Activated CD8-positive, alpha-beta T cell treated with anti-CD3 and anti-CD28 coated beads for 36 hours (primary cell): ENCODE measurements around the gene MNX1. TPM values are rescaled to one million over a fixed set of nuclear protein-coding genes. Genes with fewer than 3 reads are reported as not detected.
A peak's percentile ranks its signal among the peaks of the same experiment; 100 is the strongest.

Experiments
- ATAC-seq: fragments of 200-7000 bp; cut with Tn5 transposase; one replicate; pipeline ENCODE4 v1.10.0; 2021; ENCODE audit warnings: mild to moderate bottlenecking, moderate library complexity
- CTCF ChIA-PET: fragments of 350-600 bp; sonication (Branson Sonifier 250); formaldehyde crosslinking; loops from one replicate; lab custom pipeline; 2021; ENCODE audit warnings: antibody characterized with exemption; lab: Charles Lee
- POLR2A ChIA-PET: fragments of 350-600 bp; sonication (Branson Sonifier 250); formaldehyde crosslinking; loops from one replicate; lab custom pipeline; 2021; ENCODE audit warnings: antibody characterized with exemption; lab: Charles Lee
- DNase-seq: peaks from one replicate; pipeline ENCODE4 v3.0.0-alpha.2; 2020
- H3K27ac Mint-ChIP-seq: one replicate; pipeline ENCODE4 v1.8.0; 2021; ENCODE audit warnings: mild to moderate bottlenecking, mixed read lengths
- H3K27me3 Mint-ChIP-seq: one replicate; pipeline ENCODE4 v1.8.0; 2021; ENCODE audit warnings: mixed read lengths
- H3K36me3 Mint-ChIP-seq: one replicate; pipeline ENCODE4 v1.8.0; 2021; ENCODE audit warnings: low read depth, mixed read lengths
- H3K4me1 Mint-ChIP-seq: one replicate; pipeline ENCODE4 v1.8.0; 2021; ENCODE audit warnings: low read depth, mixed read lengths
- H3K4me3 Mint-ChIP-seq: one replicate; pipeline ENCODE4 v1.8.0; 2021; ENCODE audit warnings: mild to moderate bottlenecking, moderate library complexity, mixed read lengths
- H3K9me3 Mint-ChIP-seq: one replicate; pipeline ENCODE4 v1.8.0; 2021; ENCODE audit warnings: mixed read lengths
- CTCF ChIP-seq: fragments of 200-600 bp; IDR thresholded peaks from one replicate; pipeline ENCODE4 v1.8.0; 2022; ENCODE audit warnings: antibody characterized with exemption, mild to moderate bottlenecking
- intact Hi-C: fragments of 100-400 bp; cut with micrococcal nuclease; formaldehyde crosslinking; loops from one replicate; pipeline ENCODE4 v1.10.0; 2022
- total RNA-seq, 2 experiments: library from RNA; stranded (reverse); gene quantifications; one replicate each; pipeline ENCODE4 v1.2.3, GENCODE V29; 2021

Gene MNX1
- total RNA-seq = not detected

DNA sequence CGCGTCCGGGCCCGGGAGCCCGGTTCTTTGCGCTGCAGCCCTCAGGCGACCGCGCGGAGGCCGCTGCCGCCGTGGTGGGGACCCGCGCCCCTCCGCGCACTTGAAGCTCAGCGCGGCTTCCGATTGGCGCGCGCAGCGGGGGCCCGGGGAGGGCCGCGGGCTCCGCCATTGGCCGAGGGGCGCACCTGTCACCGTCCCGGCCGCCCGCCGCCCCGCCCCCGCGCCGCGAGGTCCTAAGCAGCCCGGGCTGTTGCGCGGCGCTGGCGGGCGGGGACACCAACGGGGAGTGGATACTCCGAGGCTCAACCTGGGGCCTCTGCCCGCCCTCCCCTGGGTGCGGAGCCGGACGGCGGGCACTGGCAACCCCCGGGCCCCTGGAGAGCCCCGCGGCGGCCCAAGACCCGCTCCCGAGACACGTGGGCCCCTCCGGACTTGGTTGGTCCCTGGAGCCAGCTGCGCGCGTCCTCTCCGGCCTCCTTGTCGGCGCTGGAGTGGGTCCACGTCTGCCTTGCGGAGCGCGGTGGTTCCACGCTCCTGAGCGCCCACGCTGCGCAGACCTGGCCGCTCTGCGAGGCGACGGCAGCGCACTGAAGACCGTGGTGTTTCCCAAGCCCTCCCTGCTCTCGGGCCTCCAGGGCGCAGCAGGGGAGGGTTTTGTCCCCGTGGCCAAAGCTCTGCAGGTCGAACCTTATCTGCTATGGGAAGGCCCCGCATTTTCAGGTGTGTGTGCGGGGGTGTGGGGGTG lies at the start of gene MNX1:
MNX1 (minus strand) TSS at position 76 of the 745 bp plus-strand sequence. CDS start 313 bp downstream, outside the sequence.
- ChIA-PET CTCF (no interaction called here), POLR2A (interaction anchor here (0.9 kb wide), 1 partner anchor 10 kb away, joined by 3 read pairs; no protein-coding TSS in a partner anchor)
- Mint-ChIP-seq H3K4me1 (peaks cover 9% of the 10 kb centered on the region), H3K27me3 (peaks cover 77% of the 10 kb centered on the region), H3K9me3 (no peaks in the 10 kb centered on the region), H3K27ac (no peak within 1 kb of the TSS), H3K36me3 (no peaks in the 10 kb centered on the region), H3K4me3 (peak within 1 kb of the TSS; percentile 19)
- intact Hi-C loops = loop anchor here (10.0 kb wide), 1 partner anchor 1206 kb away; no protein-coding TSS in a partner anchor
- peak; percentile 79 for ATAC-seq
- DNase-seq = peak; percentile 63
- TF ChIP-seq CTCF = no peak

DNA sequence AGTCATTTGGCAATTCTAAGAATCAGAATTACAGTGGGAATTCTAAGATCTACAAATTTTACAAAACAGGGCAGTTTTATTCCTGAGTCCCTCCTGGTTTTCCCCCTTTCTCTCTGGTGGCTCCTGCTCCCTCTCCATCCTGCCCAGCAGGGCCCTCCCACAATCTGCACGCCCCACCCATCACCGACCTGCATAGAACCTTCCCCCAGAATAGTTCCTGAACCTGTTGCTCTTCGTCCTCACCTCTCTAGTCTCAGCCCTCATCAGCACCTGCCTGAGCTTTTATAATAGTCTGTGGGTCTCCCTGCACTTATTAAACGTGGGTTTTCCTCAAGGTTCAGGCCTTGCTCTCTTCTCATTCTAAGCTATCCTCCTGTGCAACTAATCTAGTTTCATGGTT lies 49.1 kb upstream of the MNX1 start:
- no peak overlapping the region for H3K4me3 Mint-ChIP-seq
- POLR2A ChIA-PET = no interaction called here
- H3K36me3 Mint-ChIP-seq = no peaks in the 10 kb centered on the region
- CTCF ChIA-PET = no interaction called here
- no peak for TF ChIP-seq CTCF
- intact Hi-C loops = no loop called here
- H3K9me3 Mint-ChIP-seq = peaks cover 12% of the 10 kb centered on the region
- H3K27me3 Mint-ChIP-seq = peaks cover 12% of the 10 kb centered on the region
- no peak for ATAC-seq
- H3K27ac Mint-ChIP-seq = no peak overlapping the region
- H3K4me1 Mint-ChIP-seq = no peaks in the 10 kb centered on the region
- no peak for DNase-seq

DNA sequence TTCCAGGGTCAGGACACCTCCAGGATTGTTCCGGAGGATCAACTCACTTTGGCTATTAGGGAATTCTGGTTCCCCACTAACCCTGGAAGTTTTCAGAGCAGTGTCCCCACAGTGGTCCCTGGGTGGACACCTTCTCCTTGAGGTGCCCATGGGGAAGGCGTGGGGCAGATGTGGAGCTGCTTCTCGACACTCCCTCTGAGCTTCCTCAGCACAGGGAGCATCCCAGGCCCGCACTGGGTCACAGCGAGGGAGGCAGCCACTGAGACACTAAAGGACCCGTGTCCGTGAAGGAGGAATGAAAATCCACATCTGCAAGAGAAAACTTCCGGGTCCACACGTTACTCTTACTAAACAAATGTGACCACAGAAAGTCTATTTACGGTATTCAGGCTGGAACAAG lies 48.2 kb upstream of the MNX1 start:
- H3K27me3 Mint-ChIP-seq = peaks cover 9% of the 10 kb centered on the region
- H3K9me3 Mint-ChIP-seq = peaks cover 9% of the 10 kb centered on the region
- DNase-seq (no peak), ATAC-seq (no peak)
- TF ChIP-seq CTCF = no peak
- no peaks in the 10 kb centered on the region for H3K36me3 Mint-ChIP-seq
- no peaks in the 10 kb centered on the region for H3K4me1 Mint-ChIP-seq
- no peak overlapping the region for H3K4me3 Mint-ChIP-seq
- POLR2A ChIA-PET = no interaction called here
- intact Hi-C loops = no loop called here
- H3K27ac Mint-ChIP-seq = no peak overlapping the region
- CTCF ChIA-PET = no interaction called here

DNA sequence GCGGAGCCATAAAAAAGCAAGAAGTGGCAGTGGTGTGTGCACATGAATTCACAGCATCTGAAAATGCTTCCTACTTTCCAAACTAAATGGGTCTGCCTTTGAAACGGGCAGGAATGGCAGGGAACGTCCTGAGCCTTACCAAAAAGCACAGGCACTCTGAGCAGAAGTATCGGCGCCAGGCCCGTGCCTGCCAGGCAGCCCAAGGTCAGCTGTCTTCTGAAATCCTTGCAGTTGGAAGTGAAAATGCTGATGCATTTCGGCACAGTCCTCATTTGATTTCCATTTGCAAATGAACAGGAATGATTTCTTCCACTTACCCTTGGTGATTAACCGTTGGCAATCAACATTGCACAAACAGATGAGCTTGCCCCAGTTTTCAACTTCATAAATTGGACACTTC lies 47.6 kb upstream of the MNX1 start:
- peaks cover 8% of the 10 kb centered on the region for H3K27me3 Mint-ChIP-seq
- POLR2A ChIA-PET = no interaction called here

More for the DNA sequence above, 47.6 kb upstream of the MNX1 start:
- intact Hi-C loops = no loop called here
- TF ChIP-seq CTCF = no peak
- Mint-ChIP-seq H3K4me1 (no peaks in the 10 kb centered on the region), H3K36me3 (no peaks in the 10 kb centered on the region), H3K4me3 (no peak overlapping the region), H3K9me3 (peaks cover 7% of the 10 kb centered on the region), H3K27ac (no peak overlapping the region)
- DNase-seq (no peak), ATAC-seq (no peak)
- CTCF ChIA-PET = no interaction called here
